Endodermal cell (in vitro differentiated cells): ENCODE results near the gene STK39. TPM values are rescaled to one million over a fixed set of nuclear protein-coding genes. Genes with fewer than 3 reads are reported as not detected.

Experiments used
- DNase-seq: peaks from one replicate; pipeline ENCODE4 v3.0.0-alpha.2; 2017
- H3K27ac ChIP-seq: 2 replicates; pipeline ENCODE4 v1.5.1; 2013; ENCODE audit warnings: mild to moderate bottlenecking, low read depth, low read length, moderate library complexity
- H3K27me3 ChIP-seq: 2 replicates; pipeline ENCODE4 v1.6.1; 2013; ENCODE audit warnings: mild to moderate bottlenecking, low read length, moderate library complexity; ENCODE audit not compliant: insufficient read depth, control insufficient read depth, poor library complexity, severe bottlenecking
- H3K36me3 ChIP-seq: 2 replicates; pipeline ENCODE4 v1.7.0; 2013; ENCODE audit warnings: mild to moderate bottlenecking, low read length, moderate library complexity; ENCODE audit not compliant: control insufficient read depth, insufficient read depth
- H3K4me1 ChIP-seq: one replicate; pipeline ENCODE4 v1.7.0; 2013; ENCODE audit warnings: low read length; ENCODE audit not compliant: control insufficient read depth, insufficient read depth
- H3K4me3 ChIP-seq: 2 replicates; pipeline ENCODE4 v1.5.1; 2013; ENCODE audit warnings: mild to moderate bottlenecking, low read length, moderate library complexity
- H3K9ac ChIP-seq: 2 replicates; pipeline ENCODE4 v1.6.1; 2013; ENCODE audit warnings: mild to moderate bottlenecking, low read length, moderate library complexity; ENCODE audit not compliant: poor library complexity, severe bottlenecking; ENCODE audit errors: extremely low read depth
- H3K9me3 ChIP-seq: 2 replicates; pipeline ENCODE4 v1.6.1; 2013; ENCODE audit warnings: mild to moderate bottlenecking, low read length, moderate library complexity; ENCODE audit not compliant: control insufficient read depth
- H3K27ac Mint-ChIP-seq: 2 replicates; pipeline ENCODE4 v1.8.0; 2020; ENCODE audit warnings: mixed read lengths
- H3K27me3 Mint-ChIP-seq: 2 replicates; pipeline ENCODE4 v1.8.0; 2021; ENCODE audit warnings: mild to moderate bottlenecking, mixed read lengths; ENCODE audit not compliant: insufficient read depth
- H3K36me3 Mint-ChIP-seq: 2 replicates; pipeline ENCODE4 v1.8.0; 2020; ENCODE audit warnings: low read depth, mixed read lengths
- H3K4me1 Mint-ChIP-seq: 2 replicates; pipeline ENCODE4 v1.8.0; 2020; ENCODE audit warnings: mixed read lengths
- H3K4me3 Mint-ChIP-seq: 2 replicates; pipeline ENCODE4 v1.8.0; 2020; ENCODE audit warnings: mild to moderate bottlenecking, moderate library complexity, mixed read lengths
- H3K9me3 Mint-ChIP-seq: 2 replicates; pipeline ENCODE4 v1.8.0; 2020; ENCODE audit warnings: mild to moderate bottlenecking, mixed read lengths
- CTCF ChIP-seq: fragments of 200-600 bp; sonication (generic); conservative IDR thresholded peaks from 2 replicates; pipeline ENCODE4 v1.5.0; 2021; ENCODE audit warnings: antibody characterized with exemption, mild to moderate bottlenecking
- WGBS, 2 experiments: methylation state at CpG; one replicate each; pipeline versions ENCODE4 v1.1.5 to v1.1.7; 2013; ENCODE audit warnings: missing lambda C conversion rate in 2 of 2, mixed read lengths in 1 of 2; ENCODE audit not compliant: insufficient coverage in 1 of 2, insufficient read length in 1 of 2; 5-methylcytosine and 5-hydroxymethylcytosine counted together
- total RNA-seq, 2 donors: library from RNA; stranded (reverse); fragmentation: NEBNext Ultra II Directional in 1 of 2; extraction: Animal tissue kit (Norgen Biotek cat#: 25700) in 1 of 2; gene quantifications; 2 replicates in 1 of 2; 3 replicates in 1 of 2; pipeline ENCODE4 v1.2.1, GENCODE V29; 2021

The STK39 gene
- total RNA-seq, 2 donors from 2014 or later, result 22.3 to 31.5 TPM

- Mint-ChIP-seq H3K9me3 (no peaks in the 10 kb centered on the region), H3K4me1 (peaks cover 5% of the 10 kb centered on the region), H3K27ac (no peak overlapping the region), H3K27me3 (peaks cover 97% of the 10 kb centered on the region), H3K36me3 (peaks cover 7% of the 10 kb centered on the region), H3K4me3 (no peak overlapping the region)
- TF ChIP-seq CTCF, result no peak
- Histone ChIP-seq H3K27me3 (peaks cover 100% of the 10 kb centered on the region), H3K27ac (no peak overlapping the region), H3K4me1 (peaks cover 3% of the 10 kb centered on the region), H3K9ac (no peak overlapping the region), H3K4me3 (no peak overlapping the region), H3K9me3 (no peaks in the 10 kb centered on the region), H3K36me3 (no peaks in the 10 kb centered on the region)
- WGBS, 2 experiments, result 95 to 100% methylated on average over 1 of the region's 1 CpG
- DNase-seq, result no peak
Measured at GRCh38 chr2:167987558-167987957, 259.8 kb downstream of the STK39 start.

GRCh38 chr2:167987026-167987425, 260.4 kb downstream of the STK39 start:
- no peak overlapping the region for H3K4me3 Mint-ChIP-seq
- no peaks in the 10 kb centered on the region for H3K9me3 Mint-ChIP-seq
- no peak for TF ChIP-seq CTCF
- H3K27me3 Mint-ChIP-seq, result peaks cover 97% of the 10 kb centered on the region
- no peak for DNase-seq
- Histone ChIP-seq H3K4me1 (peaks cover 3% of the 10 kb centered on the region), H3K36me3 (no peaks in the 10 kb centered on the region), H3K9ac (no peak overlapping the region), H3K9me3 (no peaks in the 10 kb centered on the region), H3K27me3 (peaks cover 100% of the 10 kb centered on the region), H3K27ac (no peak overlapping the region), H3K4me3 (no peak overlapping the region)
- WGBS, 2 experiments, result 69 to 83% methylated on average over 4 to 6 of the region's 6 CpGs
- peaks cover 5% of the 10 kb centered on the region for H3K4me1 Mint-ChIP-seq
- no peak overlapping the region for H3K27ac Mint-ChIP-seq
- peaks cover 8% of the 10 kb centered on the region for H3K36me3 Mint-ChIP-seq

- Mint-ChIP-seq H3K4me3 (no peak overlapping the region), H3K4me1 (peaks cover 5% of the 10 kb centered on the region), H3K27ac (no peak overlapping the region), H3K36me3 (peaks cover 8% of the 10 kb centered on the region), H3K27me3 (peaks cover 95% of the 10 kb centered on the region), H3K9me3 (no peaks in the 10 kb centered on the region)
- Histone ChIP-seq H3K4me3 (no peak overlapping the region), H3K9me3 (no peaks in the 10 kb centered on the region), H3K9ac (no peak overlapping the region), H3K36me3 (no peaks in the 10 kb centered on the region), H3K27ac (no peak overlapping the region), H3K27me3 (peaks cover 98% of the 10 kb centered on the region), H3K4me1 (peaks cover 3% of the 10 kb centered on the region)
- whole genome bisulfite sequencing, 2 experiments, result 97 to 100% methylated on average over 1 to 2 of the region's 2 CpGs
- TF ChIP-seq CTCF, result no peak
- no peak for DNase-seq
Measured at GRCh38 chr2:167986223-167986622, 261.2 kb downstream of the STK39 start.
